RWPE2 (cell line): ENCODE results near the gene CRTAC1.

ENCODE experiments used
- ATAC-seq: fragments of 200-7000 bp; cut with Tn5 transposase; 3 replicates; pipeline ENCODE4 v1.9.1; 2021; ENCODE audit warnings: low read depth
- DNase-seq: peaks from one replicate; pipeline ENCODE4 v3.0.0-alpha.2; 2020; ENCODE audit warnings: low spot score
- H3K27ac ChIP-seq: fragments of 450-650 bp; 2 replicates; pipeline ENCODE4 v1.5.1; 2017; ENCODE audit warnings: mild to moderate bottlenecking; ENCODE audit not compliant: poor library complexity, severe bottlenecking
- H3K27me3 ChIP-seq: fragments of 250-450 bp; sonication (Bioruptor Pico); 2 replicates; pipeline ENCODE4 v1.5.1; 2021; ENCODE audit warnings: mild to moderate bottlenecking, moderate library complexity; ENCODE audit not compliant: insufficient read depth, poor library complexity, severe bottlenecking
- H3K36me3 ChIP-seq: fragments of 250-450 bp; sonication (Bioruptor Pico); 2 replicates; pipeline ENCODE4 v1.5.1; 2020; ENCODE audit warnings: low read depth, mild to moderate bottlenecking, moderate library complexity
- H3K4me1 ChIP-seq: fragments of 250-450 bp; sonication (Bioruptor Pico); 2 replicates; pipeline ENCODE4 v1.5.1; 2021; ENCODE audit warnings: mild to moderate bottlenecking, moderate library complexity; ENCODE audit not compliant: insufficient read depth, poor library complexity, severe bottlenecking
- H3K4me3 ChIP-seq: fragments of 250-450 bp; sonication (Bioruptor Pico); 2 replicates; pipeline ENCODE4 v1.5.1; 2021; ENCODE audit warnings: mild to moderate bottlenecking, moderate library complexity; ENCODE audit not compliant: severe bottlenecking
- H3K9me3 ChIP-seq: fragments of 250-450 bp; sonication (Bioruptor Pico); 2 replicates; pipeline ENCODE4 v1.5.1; 2021; ENCODE audit warnings: mild to moderate bottlenecking, moderate library complexity; ENCODE audit not compliant: severe bottlenecking
- TF ChIP-seq, protein P1 (sequence below): fragments of 450-650 bp; IDR thresholded peaks from one replicate; pipeline ENCODE4 v1.5.1; 2017; ENCODE audit warnings: mild to moderate bottlenecking, moderate library complexity; ENCODE audit not compliant: poor library complexity, severe bottlenecking

CRTAC1 gene

DNA sequence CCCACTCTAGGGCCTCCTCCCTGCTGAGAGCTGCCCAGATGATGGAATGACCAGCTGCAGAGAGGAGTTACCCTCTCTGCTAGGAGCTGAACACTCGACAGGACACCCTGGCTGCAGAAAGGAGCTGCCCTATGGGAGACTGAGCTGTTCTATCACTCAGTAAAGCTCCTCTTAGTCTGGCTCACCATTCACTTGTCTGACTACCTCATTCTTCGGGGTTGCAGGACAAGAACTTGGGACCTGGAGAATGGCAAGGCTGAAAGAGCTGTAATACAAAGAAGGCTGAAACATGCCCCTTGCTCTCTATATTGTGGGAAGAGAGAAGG lies 30.5 kb downstream of the CRTAC1 start:
- ATAC-seq: no peak
- Histone ChIP-seq H3K27ac (no peak overlapping the region), H3K27me3 (no peaks in the 10 kb centered on the region), H3K4me3 (no peak overlapping the region), H3K9me3 (no peaks in the 10 kb centered on the region), H3K4me1 (no peaks in the 10 kb centered on the region), H3K36me3 (no peaks in the 10 kb centered on the region)
- DNase-seq: no peak
- TF ChIP-seq, protein P1, sequence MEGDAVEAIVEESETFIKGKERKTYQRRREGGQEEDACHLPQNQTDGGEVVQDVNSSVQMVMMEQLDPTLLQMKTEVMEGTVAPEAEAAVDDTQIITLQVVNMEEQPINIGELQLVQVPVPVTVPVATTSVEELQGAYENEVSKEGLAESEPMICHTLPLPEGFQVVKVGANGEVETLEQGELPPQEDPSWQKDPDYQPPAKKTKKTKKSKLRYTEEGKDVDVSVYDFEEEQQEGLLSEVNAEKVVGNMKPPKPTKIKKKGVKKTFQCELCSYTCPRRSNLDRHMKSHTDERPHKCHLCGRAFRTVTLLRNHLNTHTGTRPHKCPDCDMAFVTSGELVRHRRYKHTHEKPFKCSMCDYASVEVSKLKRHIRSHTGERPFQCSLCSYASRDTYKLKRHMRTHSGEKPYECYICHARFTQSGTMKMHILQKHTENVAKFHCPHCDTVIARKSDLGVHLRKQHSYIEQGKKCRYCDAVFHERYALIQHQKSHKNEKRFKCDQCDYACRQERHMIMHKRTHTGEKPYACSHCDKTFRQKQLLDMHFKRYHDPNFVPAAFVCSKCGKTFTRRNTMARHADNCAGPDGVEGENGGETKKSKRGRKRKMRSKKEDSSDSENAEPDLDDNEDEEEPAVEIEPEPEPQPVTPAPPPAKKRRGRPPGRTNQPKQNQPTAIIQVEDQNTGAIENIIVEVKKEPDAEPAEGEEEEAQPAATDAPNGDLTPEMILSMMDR: no peak

DNA sequence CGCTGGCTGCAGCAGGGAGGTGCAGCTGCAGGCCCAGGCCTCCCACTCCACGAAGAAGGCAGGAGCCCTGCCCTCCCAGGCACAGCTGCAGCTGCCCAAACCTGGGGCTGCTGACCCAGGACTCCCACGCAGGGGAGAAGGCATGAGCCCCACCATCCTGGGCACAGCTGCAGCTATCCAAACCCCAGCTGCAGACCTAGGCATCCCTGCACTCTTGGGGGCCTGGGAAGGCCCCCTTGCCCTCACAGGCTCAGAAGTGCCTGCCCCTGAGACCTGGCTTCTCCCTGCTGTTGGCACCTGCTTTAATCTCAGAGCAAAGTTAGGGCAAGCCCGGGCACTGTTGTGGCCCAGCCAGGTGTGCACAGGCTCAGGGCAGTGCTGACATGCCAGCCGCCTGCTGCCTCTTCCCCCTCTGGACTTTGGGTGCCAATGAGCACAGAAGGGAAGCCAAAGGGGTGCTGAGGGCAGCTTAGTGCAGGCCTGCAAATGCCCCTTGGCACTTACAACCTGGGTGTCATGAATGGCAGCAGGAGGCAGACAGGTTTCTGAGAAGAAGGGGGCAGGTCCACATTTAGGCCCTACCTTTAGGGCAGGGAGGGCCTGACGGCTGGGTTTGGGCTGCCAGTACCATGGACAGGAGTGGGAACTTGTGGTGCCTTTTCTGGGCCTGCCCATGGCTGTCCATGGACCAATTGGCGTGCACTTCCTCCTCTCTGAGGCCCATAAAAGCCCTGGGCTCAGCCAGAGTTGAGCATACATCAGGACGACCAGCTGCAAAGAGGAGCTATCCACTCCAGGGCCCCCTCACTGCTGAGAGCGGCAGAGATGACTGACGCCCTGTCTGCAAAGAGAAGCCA lies 31.1 kb downstream of the CRTAC1 start:
- H3K4me1 ChIP-seq: no peaks in the 10 kb centered on the region
- no peaks in the 10 kb centered on the region for H3K36me3 ChIP-seq
- no peak for ATAC-seq
- H3K4me3 ChIP-seq: no peak overlapping the region
- H3K9me3 ChIP-seq: no peaks in the 10 kb centered on the region
- DNase-seq: no peak
- TF ChIP-seq, protein P1: no peak
- H3K27ac ChIP-seq: no peak overlapping the region
- no peaks in the 10 kb centered on the region for H3K27me3 ChIP-seq

GRCh38 chr10:97991871-97992270 lies 38.5 kb downstream of the CRTAC1 start:
- ATAC-seq: no peak
- Histone ChIP-seq H3K27ac (no peak overlapping the region), H3K27me3 (no peaks in the 10 kb centered on the region), H3K9me3 (no peaks in the 10 kb centered on the region), H3K36me3 (no peaks in the 10 kb centered on the region), H3K4me3 (no peak overlapping the region), H3K4me1 (no peaks in the 10 kb centered on the region)
- no peak for DNase-seq
- TF ChIP-seq, protein P1: no peak

- Histone ChIP-seq H3K27me3 (peaks cover 32% of the 10 kb centered on the region), H3K36me3 (no peaks in the 10 kb centered on the region), H3K4me1 (no peaks in the 10 kb centered on the region), H3K9me3 (no peaks in the 10 kb centered on the region), H3K27ac (no peak overlapping the region), H3K4me3 (no peak overlapping the region)
- TF ChIP-seq, protein P1: no peak
- DNase-seq: no peak
- ATAC-seq: no peak
These were observed 48.6 kb downstream of the CRTAC1 start for GRCh38 chr10:97981816-97982215.

- TF ChIP-seq, protein P1: no peak
- Histone ChIP-seq H3K4me1 (no peaks in the 10 kb centered on the region), H3K27me3 (peaks cover 69% of the 10 kb centered on the region), H3K4me3 (no peak overlapping the region), H3K36me3 (no peaks in the 10 kb centered on the region), H3K9me3 (no peaks in the 10 kb centered on the region), H3K27ac (no peak overlapping the region)
- DNase-seq: no peak
- ATAC-seq: no peak
These were observed 52.7 kb downstream of the CRTAC1 start for GRCh38 chr10:97977673-97978072.
